CD4-positive, alpha-beta T cell treated with Interleukin-2 at 100 ng/mL for 4 hours (primary cell): ENCODE measurements around the gene LRRC46.

ENCODE experiments used
- DNase-seq: peaks from one replicate; pipeline ENCODE4 v3.0.0-alpha.2; 2020; ENCODE audit warnings: low spot score

Gene LRRC46

DNA sequence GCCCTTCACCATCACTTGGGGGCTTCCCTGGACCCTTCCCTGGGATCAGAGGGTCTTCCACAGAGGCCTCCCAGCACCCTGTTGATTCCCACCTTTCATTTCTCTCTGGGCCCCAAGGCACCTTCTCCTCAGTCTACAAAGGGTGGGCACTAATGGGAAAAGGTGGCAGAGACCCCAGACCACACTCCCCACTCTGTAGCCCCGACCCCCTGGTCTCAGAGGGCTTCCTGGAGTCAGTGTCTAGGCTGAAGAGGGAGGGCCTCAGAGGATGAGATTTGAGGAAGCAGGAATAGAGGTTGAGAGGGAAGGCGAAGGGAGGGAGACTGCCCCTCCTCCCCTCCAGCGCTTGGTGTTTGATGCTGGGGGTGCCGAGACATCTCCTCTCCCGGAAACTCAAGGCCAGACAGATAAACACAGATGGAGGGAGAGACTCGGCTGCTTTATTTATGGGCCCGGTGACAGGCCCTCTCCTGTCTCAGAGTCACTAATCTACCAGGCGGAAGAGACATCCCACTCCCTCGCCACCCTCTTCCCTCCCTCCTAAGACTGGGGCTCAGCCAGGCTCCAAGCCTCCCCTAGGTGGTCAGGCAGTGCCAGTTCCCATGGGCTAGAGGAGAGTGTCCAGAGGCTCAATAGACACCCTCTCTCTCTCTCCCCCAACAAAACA is 46.0 kb downstream of the LRRC46 start:
- DNase-seq = no peak

DNA sequence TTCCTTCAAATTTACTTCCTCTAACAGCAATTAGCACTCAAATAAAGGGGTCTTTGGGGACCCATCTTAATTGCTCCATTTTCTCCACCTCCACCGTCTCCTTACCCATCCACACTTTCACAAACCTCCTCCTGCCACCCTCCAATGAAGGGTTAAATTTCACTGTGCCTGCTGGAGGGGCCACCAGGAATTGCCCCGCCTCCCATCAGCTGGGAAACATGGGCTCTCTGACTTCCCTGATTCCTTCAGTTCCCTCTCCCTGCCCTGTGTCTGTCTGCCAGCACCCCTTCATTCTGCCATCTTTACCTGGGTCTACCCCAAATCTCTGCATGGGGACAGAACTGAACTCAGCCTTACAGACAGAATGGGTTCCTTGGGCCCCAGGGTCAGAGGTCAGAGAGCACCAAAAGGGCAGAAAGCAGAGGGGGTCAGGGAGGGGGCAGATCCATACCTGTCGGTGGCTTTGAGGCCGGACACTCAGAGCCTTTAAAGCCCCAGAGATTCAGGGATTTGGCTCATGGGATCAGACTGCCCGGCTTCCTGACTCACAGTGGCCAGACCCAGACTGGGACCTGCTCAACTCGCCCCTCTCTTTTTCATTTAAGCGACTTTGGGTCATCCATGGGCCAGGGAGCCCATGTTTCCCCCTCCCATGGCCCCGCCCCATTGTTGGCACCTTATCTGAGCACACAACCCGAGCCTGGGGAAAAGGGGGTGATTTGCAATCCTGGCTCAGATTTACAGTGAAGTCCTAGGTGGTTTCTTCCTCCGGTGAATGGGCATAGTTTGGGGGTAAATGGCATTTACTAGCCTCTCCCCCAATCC is 46.9 kb downstream of the LRRC46 start:
- no peak for DNase-seq

DNA sequence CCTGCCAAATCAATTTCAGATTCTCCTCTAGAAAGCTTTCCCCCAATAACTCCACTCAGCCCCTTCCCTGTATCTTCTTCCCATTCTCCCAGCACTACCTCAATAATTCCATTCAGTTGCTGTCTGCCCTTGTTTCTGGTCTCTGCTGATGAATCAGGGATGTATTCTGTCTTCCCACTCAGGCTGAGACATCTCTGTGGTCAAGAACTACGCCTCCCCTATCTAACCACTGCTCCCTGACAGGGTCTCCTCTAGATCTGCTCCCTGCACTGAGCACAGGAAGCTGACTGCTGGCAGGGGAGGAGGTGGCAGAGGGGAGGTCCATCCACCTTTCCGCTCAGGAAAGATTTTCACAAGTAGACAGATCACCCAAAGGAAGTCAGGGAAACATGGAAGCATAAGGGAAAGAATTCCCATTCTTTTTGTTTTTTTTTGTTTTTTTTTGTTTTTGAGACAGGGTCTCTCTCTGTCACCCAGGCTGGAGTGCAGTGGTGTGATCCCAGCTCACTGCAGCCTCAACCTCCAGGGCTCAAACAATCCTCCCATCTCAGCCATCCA is 47.6 kb downstream of the LRRC46 start:
- DNase-seq = no peak

DNA sequence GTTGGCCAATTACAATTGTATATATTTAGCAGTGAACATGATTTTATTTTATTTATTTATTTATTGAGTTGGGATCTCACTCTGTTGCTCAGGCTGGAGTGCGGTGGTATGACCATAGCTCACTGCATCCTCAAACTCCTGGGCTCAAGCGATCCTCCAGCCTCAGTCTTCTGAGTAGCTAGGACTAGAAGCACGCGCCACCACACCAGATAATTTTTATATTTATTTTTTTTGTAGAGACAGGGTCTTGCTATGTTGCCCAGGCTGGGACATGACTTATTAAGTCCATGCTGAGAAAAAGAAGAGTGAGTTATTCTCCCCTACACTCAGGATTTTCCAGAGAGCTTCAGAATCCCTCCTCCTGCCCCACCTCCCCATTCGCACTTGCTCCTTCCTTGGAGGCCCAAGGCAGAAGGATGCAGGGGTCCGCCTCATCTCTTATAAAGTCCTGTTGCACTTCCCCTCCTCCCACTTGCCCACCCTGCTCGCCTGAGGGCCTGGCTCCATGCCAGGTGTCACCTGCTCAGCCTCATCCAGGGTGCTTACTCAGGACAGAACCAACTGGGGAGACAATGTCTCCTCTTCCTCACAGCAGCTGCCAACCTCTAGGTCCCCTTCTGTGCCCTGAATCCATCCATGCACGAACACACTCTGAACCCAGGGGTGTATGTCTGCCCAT is 48.4 kb downstream of the LRRC46 start:
- no peak for DNase-seq

DNA sequence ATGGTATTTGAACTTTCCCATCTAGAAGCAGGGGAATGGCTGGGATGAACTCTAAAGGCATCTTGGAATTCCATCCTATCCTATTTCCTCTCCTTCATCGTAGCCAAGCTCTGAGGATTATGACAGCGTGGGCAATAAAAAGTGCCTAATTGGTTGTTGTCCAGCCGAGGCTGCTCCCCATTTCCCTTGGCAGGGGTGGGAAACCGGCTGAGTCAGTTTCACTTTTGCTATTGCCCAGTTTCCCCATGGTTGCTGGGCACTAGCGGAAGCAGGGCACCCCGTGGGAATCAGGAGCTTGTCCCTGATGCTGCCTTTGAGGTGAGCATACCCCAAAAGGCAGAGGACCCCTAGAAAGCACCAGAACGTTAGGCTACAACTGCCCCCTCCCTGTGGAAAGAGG is 50.8 kb downstream of the LRRC46 start:
- no peak for DNase-seq

DNA sequence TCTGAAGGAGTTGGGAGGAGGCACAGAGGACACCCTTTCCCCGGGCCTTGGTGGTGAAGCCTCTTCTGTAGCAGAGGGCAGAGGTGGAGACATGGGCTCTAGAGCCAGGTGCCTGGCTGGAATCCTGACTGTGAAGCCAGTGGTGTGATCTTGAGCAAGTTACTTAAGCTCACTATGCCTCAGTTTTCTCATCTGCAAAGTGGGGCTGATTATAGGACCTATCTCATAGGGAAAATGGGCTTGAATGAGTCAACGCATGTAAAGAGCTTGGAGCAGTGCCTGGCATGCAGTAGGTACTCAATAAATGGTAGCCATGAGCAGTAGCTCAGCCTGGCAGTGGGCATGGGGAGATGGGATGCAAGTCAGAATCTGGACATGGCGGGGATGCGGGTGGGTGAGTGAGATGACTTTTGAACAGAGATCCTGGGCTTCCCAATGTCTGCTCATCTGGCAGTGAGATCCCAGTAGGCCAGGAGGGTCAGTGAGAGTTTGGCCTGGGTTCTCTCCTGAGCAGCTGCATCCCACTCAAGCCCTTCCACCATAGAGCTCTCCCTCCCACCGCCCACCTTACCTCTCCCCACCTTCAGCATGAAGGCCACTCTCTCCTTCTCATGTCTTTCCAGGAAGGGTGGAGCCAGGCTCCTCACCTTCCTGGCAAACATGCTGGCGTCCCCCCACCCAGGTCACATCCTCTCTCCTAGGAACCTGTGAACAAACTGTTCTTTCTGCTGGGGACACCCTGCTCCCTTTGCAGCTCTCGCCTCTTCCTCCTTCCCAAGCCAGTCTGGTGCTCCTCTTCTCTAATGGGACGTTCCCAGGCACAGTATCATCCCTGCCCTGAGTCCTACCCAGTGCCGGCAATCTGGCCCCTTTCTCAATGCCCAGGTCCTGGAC is 51.5 kb downstream of the LRRC46 start:
- DNase-seq = no peak

DNA sequence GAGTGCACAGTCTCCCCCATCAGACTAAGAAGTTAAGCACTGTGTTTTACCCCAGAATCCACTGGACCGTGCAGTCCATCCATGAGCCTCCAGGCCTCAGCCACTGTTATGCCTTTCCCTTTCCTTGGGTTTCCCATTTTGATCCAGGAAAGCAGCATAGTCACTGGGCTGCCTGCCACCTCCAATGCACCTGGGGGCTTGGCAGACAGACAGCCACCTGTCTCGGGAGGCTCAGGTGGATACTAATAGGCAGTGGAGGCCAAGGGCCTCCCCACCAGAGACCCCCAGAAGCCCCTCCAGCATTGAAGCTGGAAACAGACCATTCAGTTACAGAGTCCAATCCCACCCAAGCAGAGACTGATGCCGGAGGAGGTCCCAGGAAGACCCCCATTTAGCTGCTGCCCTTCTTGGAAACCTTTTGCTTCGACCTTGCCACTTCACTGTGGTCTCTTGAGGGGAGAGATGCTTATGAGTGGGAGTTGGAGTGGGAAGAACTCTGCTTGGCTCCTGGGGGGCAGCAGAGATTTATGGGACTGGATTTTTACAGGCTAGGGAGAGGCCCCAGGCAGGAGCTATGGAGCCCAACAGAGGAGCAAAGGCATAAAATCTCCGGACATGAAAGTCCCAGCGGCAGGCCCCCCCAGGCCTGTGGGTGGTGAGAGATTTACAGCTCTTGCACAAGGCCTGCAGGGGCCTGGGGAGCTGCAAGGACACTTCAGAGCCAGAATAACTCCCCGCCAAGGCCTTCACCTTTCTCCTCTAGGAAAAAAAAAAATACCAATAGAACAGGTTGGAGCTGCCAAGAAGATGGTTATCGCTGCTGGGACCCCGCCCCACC is 52.3 kb downstream of the LRRC46 start:
- DNase-seq = no peak

DNA sequence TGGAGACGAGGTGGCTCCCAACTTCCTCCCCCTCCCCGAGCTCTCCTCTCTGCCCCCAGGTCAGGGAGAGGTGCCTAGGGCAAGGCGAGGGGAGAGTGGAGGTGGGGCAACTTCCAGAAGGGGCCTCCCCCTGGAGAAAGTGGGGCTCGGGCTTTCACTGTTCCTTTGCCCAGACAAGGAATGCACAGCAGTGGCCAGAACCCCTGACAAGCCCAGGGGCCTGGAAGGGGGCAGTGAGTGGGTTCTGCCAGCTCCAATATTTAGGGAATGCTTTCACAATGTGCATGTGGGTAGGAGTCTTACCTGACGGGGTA is 52.9 kb downstream of the LRRC46 start:
- DNase-seq = no peak

DNA sequence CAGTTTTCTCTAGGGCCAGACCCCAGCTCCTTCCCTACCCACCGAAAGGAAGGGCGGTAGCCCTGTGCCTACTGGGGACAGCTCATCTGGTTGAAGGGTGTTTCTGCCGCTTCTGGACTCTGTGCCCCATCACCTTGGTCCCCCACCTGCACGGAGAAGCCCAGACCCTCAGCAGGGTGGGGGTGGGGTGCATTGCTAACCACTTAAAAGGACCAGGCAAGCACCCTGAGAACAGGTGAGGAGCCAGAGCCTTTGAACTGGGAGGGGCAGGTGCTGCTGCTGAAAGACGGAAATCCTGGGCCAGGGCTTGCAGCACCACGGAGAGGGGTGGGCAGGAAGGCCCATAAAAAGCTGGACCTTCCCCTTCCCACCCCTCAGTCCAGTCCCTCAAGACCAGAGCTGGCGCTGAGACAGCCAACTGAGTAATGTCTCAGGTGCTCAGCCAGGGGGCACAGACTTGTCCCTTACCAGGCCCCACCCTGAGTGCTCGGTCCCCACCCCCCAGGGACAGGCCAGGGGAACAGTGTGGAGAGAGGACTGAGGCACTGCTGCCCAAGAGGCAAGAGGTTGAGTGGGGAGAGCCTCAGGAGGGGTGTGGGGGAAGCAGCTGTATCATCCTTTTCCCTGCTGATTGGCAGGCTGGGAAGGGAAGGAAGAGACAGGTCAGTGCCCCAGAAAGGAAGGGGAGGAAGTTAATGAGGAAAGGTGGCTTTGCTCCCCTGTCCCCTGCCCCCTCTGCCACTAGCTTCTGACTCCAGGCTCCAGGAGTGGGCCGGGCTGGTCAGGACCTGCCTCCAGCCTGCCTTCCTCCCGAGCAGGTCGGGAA is 53.6 kb downstream of the LRRC46 start:
- DNase-seq = no peak
